Heart left ventricle (tissue), 13 donors: ENCODE measurements around the gene NSDHL.

Experiments
- CTCF ChIP-seq, 12 donors: fragments of 200-600 bp; sonication (generic) in 4 of 12; IDR thresholded peaks; one replicate each; pipeline versions ENCODE4 v1.5.0 to v1.8.0; 2018 to 2022; ENCODE audit warnings: antibody characterized with exemption in 12 of 12, mild to moderate bottlenecking in 5 of 12
- POLR2A ChIP-seq, 2 donors: fragments of 450-650 bp; IDR thresholded peaks; one replicate each; pipeline ENCODE4 v1.6.1; 2017; ENCODE audit warnings: antibody characterized with exemption in 2 of 2, mild to moderate bottlenecking in 2 of 2, moderate library complexity in 2 of 2
- donor health status: ischemic (EF 13 %, LVEDD 7.1; RV severe dilation, severe dysfunction).
- donor health status: DM: no; HTN: yes; CAD: no.
- donor health status: DM: no; HTN: no; CAD: no.
- donor health status: ischemic (EF 25% LVEDD 6.9; RV normal size, moderate dysfunction).
- donor health status: ischemic (EF 25% LVEDD 5.7; RV mildly dilated, moderate dysfunction).
- donor health status: ischemic (EF 35%, LVEDD 5.7; RV mildly dilated, moderate dysfunction).
- donor health status: nonischemic (EF 11% LVEDD 7.7; RV severe dilation, severe dysfunction).
- donor health status: DM: yes; HTN: yes; CAD: no.
- donor health status: PGD.
- donor health status: ischemic (EF 29% LVEDD 5.4; RV normal size, mild dysfunction).
- donor health status: nonischemic (EF 23%, LVEDD 6.1; RV moderate dilation, normal function).

GRCh38 chrX:152872522-152872921 lies 41.7 kb downstream of the NSDHL start:
- TF ChIP-seq CTCF (IDR thresholded peaks at IDR 0.05) (no peak), POLR2A (IDR thresholded peaks at IDR 0.05) (no peak)
